PFSK-1 (cell line): Measurements from ENCODE around the gene CENPX.

Experiments used
- FOXP2 ChIP-seq: optimal IDR thresholded peaks from 2 replicates; pipeline ENCODE3; 2011; ENCODE audit warnings: borderline replicate concordance, control low read depth, inconsistent platforms; ENCODE audit not compliant: insufficient read depth; ENCODE audit errors: extremely low read length, extremely low read depth
- POLR2AphosphoS5 ChIP-seq: IDR thresholded peaks from 2 replicates; pipeline ENCODE4 v1.6.1; 2012; ENCODE audit warnings: low read depth, mild to moderate bottlenecking, control low read depth, low read length, moderate library complexity
- SIN3A ChIP-seq: IDR thresholded peaks from 2 replicates; pipeline ENCODE4 v1.6.1; 2012; ENCODE audit warnings: mild to moderate bottlenecking, low read length, moderate library complexity, borderline replicate concordance; ENCODE audit not compliant: insufficient read depth
- TAF1 ChIP-seq: IDR thresholded peaks from 2 replicates; pipeline ENCODE4 v1.6.1; 2012; ENCODE audit warnings: low read length, control low read depth, borderline replicate concordance; ENCODE audit not compliant: insufficient read depth
- TF ChIP-seq, protein P1 (sequence below), 2 experiments: IDR thresholded peaks; 2 replicates each; pipeline versions ENCODE4 v1.6.1 to v1.8.0; 2011 to 2012; ENCODE audit warnings: low read depth in 2 of 2, low read length in 2 of 2, control low read depth in 1 of 2, inconsistent platforms in 1 of 2, mild to moderate bottlenecking in 1 of 2, moderate library complexity in 1 of 2; ENCODE audit not compliant: insufficient read depth in 1 of 2

DNA sequence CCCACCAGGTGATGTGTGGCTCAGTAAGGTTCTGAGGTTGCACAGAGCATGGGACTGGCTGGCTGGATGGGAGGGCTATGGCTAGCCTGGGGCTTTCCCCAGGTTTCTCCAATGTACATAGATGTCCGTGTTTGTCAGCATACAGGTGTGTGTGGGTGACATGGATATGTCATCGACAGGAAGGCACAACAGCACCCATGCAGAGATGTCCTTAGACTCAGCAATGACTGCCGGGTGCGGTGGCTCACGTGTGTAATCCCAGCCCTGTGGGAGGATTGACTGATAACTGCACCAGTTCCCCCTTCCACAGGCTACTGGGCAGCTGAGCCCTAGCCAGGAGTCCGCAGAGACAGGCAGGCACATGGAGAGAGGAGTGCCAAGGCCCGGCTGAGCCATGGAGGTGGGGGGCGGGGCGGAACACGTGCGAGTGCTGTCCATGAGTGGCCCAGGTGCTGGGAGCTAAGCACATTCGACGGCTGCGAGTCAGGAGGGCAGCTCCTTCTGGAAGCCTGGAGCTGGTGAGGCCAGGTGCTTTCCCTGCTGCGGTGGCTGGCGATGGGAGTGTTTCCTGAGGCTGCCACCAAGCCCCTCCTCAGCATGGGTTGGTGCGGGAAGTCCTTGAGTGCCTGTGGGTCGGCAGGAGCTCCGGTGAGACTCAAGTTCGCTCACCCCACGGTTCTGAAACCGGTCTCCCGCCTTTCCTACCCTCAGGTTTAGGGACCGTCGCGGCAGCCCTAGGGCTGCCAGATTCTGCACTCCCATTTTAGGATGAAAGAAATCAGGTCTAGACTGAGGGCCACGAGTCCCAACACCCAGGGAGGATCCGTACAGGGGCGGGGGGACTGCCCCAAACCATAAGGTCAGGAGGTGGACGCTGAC lies 46.1 kb downstream of the CENPX start:
- no peak for TF ChIP-seq POLR2AphosphoS5
- no peak for TF ChIP-seq TAF1
- no peak for TF ChIP-seq SIN3A
- TF ChIP-seq FOXP2 = no peak
- TF ChIP-seq, protein P1, sequence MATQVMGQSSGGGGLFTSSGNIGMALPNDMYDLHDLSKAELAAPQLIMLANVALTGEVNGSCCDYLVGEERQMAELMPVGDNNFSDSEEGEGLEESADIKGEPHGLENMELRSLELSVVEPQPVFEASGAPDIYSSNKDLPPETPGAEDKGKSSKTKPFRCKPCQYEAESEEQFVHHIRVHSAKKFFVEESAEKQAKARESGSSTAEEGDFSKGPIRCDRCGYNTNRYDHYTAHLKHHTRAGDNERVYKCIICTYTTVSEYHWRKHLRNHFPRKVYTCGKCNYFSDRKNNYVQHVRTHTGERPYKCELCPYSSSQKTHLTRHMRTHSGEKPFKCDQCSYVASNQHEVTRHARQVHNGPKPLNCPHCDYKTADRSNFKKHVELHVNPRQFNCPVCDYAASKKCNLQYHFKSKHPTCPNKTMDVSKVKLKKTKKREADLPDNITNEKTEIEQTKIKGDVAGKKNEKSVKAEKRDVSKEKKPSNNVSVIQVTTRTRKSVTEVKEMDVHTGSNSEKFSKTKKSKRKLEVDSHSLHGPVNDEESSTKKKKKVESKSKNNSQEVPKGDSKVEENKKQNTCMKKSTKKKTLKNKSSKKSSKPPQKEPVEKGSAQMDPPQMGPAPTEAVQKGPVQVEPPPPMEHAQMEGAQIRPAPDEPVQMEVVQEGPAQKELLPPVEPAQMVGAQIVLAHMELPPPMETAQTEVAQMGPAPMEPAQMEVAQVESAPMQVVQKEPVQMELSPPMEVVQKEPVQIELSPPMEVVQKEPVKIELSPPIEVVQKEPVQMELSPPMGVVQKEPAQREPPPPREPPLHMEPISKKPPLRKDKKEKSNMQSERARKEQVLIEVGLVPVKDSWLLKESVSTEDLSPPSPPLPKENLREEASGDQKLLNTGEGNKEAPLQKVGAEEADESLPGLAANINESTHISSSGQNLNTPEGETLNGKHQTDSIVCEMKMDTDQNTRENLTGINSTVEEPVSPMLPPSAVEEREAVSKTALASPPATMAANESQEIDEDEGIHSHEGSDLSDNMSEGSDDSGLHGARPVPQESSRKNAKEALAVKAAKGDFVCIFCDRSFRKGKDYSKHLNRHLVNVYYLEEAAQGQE (IDR thresholded peaks at IDR 0.05; ENCODE audit: insufficient read depth in 1 of 2, low read depth in 2 of 2, low read length in 2 of 2) = no peak
